Adrenal gland (tissue), 12 donors: ENCODE data around the gene RAPGEF4. TPM values are rescaled to one million over a fixed set of nuclear protein-coding genes. Genes with fewer than 3 reads are reported as not detected.
"Not testable (repeated sequence)": the region's sequence is repeated elsewhere in the genome, so short reads cannot be mapped to it uniquely, and the experiment has no call there.

Source experiments
- DNase-seq, 7 donors: peaks; one replicate each; pipeline ENCODE4 v3.0.0-alpha.2; 2019 to 2020
- H3K27ac ChIP-seq, 5 donors: fragments of 200-600 bp; sonication (generic) in 4 of 5; 1 replicate in 3 of 5; 2 replicates in 2 of 5; pipeline versions ENCODE4 v1.5.1 to v1.8.0; 2016 to 2020; ENCODE audit warnings: mild to moderate bottlenecking in 1 of 5
- H3K27me3 ChIP-seq: fragments of 200-600 bp; 2 replicates; pipeline ENCODE4 v1.8.0; 2021
- H3K36me3 ChIP-seq, 2 donors: fragments of 200-600 bp; replicated peaks in 1 of 2; 1 replicate in 1 of 2; 2 replicates in 1 of 2; pipeline versions ENCODE4 v1.5.1 to v1.8.0; 2018 to 2022
- H3K4me1 ChIP-seq, 2 donors: fragments of 200-600 bp; replicated peaks in 1 of 2; 1 replicate in 1 of 2; 2 replicates in 1 of 2; pipeline versions ENCODE4 v1.5.1 to v1.8.0; 2018 to 2021
- H3K4me3 ChIP-seq, 4 donors: fragments of 200-600 bp; sonication (generic) in 3 of 4; one replicate each; pipeline ENCODE4 v1.5.1; 2016 to 2018
- H3K9me3 ChIP-seq, 3 donors: fragments of 200-600 bp; sonication (generic) in 1 of 3; replicated peaks in 1 of 3; 1 replicate in 2 of 3; 2 replicates in 1 of 3; pipeline versions ENCODE4 v1.5.1 to v1.8.0; 2016 to 2021
- CTCF ChIP-seq, 6 experiments: fragments of 450-650 bp in 4 of 6; fragments of 200-600 bp in 2 of 6; sonication (generic) in 1 of 6; IDR thresholded peaks; 1 replicate in 5 of 6; 2 replicates in 1 of 6; pipeline versions ENCODE4 v1.5.1 to v1.8.0; 2016 to 2021; ENCODE audit warnings: antibody characterized with exemption in 6 of 6, mild to moderate bottlenecking in 2 of 6, moderate library complexity in 1 of 6
- POLR2A ChIP-seq, 2 donors: fragments of 450-650 bp; IDR thresholded peaks; one replicate each; pipeline ENCODE4 v1.6.1; 2017; ENCODE audit warnings: antibody characterized with exemption in 2 of 2, mild to moderate bottlenecking in 2 of 2, moderate library complexity in 1 of 2
- WGBS, 4 donors: extraction: QIAGEN DNeasy Blood & Tissue Kit in 2 of 4; methylation state at CpG; one replicate each; pipeline versions ENCODE4 v1.1.5 to v1.1.7; 2013 to 2017; 5-methylcytosine and 5-hydroxymethylcytosine counted together
- intact Hi-C, 2 donors: fragments of 100-400 bp; cut with DNase I; formaldehyde crosslinking; loops; one replicate each; pipeline versions ENCODE4 v1.14.1 to v1.15.0; 2022 to 2023
- polyA plus RNA-seq, 3 donors: library from polyadenylated mRNA; stranded (reverse); fragments of 200-250 nt in 2 of 3; fragments of 350-450 nt in 1 of 3; fragmentation: Illumina TruSeq in 1 of 3; extraction: RNeasy Lipid Tissue Mini Kit (QIAGEN cat#74804) in 1 of 3; gene quantifications; one replicate each; pipeline ENCODE4 v1.2.3, GENCODE V29; 2013 to 2014
- total RNA-seq, 9 donors: library from RNA; depleted of rRNA in 4 of 9; stranded (reverse); fragments of >200 nt in 4 of 9; fragments of 120-200 nt in 1 of 9; fragmentation: NEBNext Ultra II Directional in 1 of 9; extraction: Animal tissue kit (Norgen Biotek cat#: 25700) in 1 of 9; gene quantifications; one replicate each; pipeline versions ENCODE4 v1.1.0 to v1.2.4, GENCODE V29; 2013 to 2023
- donor health status: healthy with polysubstance abuse.
- donor health status: Bipolar disorder and iron deficiency.
- donor health status: DM: yes; HTN: yes; CAD: no.
- donor health status: DM: no; HTN: no; CAD: no.
- donor health status: DM: no; HTN: no; CAD: no.
- donor health status: DM: yes; HTN: yes; CAD: no.

Gene RAPGEF4
- total and polyA plus RNA-seq, 12 donors = 24.8 to 288 (median 101) TPM

DNA sequence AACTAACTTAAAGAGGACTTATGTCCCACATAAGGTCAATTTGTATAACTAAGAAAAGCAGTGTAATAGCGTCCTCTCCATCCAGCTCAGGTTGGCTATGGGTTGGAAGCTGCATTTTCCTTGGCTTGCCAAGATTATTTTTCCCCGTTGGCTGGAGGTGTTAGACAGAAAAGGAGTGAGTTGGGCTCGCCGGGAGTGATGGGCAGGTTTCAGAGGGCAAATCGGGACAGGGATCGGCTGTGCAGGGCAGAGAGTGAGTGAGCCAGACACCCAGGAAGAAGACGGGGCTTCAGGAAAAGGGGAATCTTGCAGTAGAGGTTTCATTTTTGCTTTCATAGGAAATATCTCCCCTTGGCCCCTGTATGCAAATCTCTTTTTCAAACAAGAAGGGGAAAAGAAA is 298.5 kb downstream of the RAPGEF4 start:
- TF ChIP-seq POLR2A (IDR thresholded peaks at IDR 0.05) (no peak), CTCF (IDR thresholded peaks at IDR 0.05) (no peak)
- Histone ChIP-seq H3K36me3 (peaks cover 0 to 59% of the 10 kb centered on the region in 2 donors), H3K27me3 (no peaks in the 10 kb centered on the region), H3K9me3 (no peaks in the 10 kb centered on the region), H3K4me3 (no peak overlapping the region), H3K4me1 (peaks cover 0 to 17% of the 10 kb centered on the region in 2 donors), H3K27ac (no peak overlapping the region)
- no peak for DNase-seq
- WGBS, 4 donors = 73 to 82% (median 76%) methylated on average over 7 of the region's 7 CpGs
- intact Hi-C loops = no loop called here

DNA sequence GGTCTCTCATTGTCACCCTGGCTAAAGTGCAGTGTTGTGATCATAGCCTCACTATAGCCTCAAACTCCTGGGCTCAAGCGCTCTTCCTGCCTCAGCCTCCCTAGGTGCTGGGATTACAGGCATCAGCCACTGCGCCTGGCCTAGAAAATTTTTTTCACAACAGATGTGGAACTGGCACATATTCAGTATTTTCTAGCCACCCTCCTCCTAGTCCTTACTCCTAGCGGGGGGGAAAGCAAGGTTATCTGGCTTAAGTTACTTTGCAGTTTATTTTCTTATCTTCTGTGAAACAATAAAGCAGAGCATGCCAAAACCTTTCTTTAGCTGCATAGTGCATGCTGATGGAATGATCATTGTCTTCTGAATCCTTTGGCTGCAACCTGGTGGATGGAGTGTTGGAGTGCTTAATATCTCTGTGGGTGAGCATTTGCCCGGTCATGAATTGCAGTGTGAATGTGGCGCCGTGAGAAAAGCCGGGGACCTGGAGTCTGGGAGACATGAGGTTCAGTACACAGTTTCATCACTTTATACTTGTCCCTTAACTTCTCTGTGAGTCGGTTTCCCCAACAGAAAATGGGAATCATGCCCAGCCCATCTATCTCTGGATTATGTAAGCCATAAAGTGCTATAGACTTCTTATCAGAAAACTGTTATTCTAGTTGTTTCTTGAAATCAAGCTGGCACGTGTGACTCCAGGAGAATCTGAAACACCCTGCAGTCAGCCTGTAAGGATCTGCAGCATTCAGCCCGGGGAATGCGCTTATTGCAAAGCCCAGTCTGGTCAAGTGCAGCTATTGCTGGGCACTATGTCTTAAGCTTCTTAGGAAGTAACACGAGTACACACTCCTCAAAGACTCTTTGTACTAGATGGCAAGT is 301.8 kb downstream of the RAPGEF4 start:
- no peak for TF ChIP-seq POLR2A (IDR thresholded peaks at IDR 0.05)
- TF ChIP-seq CTCF (IDR thresholded peaks at IDR 0.05) = no peak
- Histone ChIP-seq H3K9me3 (no peaks in the 10 kb centered on the region), H3K36me3 (peaks cover 0 to 29% of the 10 kb centered on the region in 2 donors), H3K4me1 (peaks cover 0 to 17% of the 10 kb centered on the region in 2 donors), H3K27ac (peak overlapping the region in 1 of 5 donors; percentile 33), H3K4me3 (no peak overlapping the region), H3K27me3 (no peaks in the 10 kb centered on the region)
- WGBS, 4 donors = 62 to 72% (median 65%) methylated on average over 12 of the region's 12 CpGs
- intact Hi-C loops = no loop called here
- DNase-seq = peak in 4 of 7 donors; percentile 41 to 62 (median 51)

DNA sequence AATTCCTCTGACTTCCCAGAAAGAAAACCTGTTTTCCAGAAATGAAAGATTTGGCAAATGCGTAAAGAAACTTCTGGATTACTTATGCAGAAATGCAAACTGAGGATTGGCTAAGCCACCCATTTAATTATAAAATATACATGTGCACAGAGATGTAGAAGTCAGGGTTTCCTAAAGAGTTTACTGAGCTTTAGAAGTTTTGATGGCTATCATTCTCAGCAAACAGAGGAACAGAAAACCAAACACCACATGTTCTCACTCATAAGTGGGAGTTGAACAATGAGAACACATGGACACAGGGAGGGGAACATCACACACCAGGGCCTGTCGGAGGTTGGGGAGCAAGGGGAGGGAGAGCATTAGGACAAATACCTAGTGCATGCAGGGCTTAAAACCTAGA is 302.6 kb downstream of the RAPGEF4 start:
- H3K27ac ChIP-seq, DNase-seq, H3K9me3 ChIP-seq, H3K27me3 ChIP-seq, H3K4me3 ChIP-seq, intact Hi-C loops: not testable (repeated sequence)
- peaks cover 0 to 17% of the 10 kb centered on the region in 2 donors for H3K4me1 ChIP-seq
- peaks cover 0 to 29% of the 10 kb centered on the region in 2 donors for H3K36me3 ChIP-seq
- 90 to 96% (median 92%) methylated on average over 2 of the region's 2 CpGs for WGBS, 4 donors

DNA sequence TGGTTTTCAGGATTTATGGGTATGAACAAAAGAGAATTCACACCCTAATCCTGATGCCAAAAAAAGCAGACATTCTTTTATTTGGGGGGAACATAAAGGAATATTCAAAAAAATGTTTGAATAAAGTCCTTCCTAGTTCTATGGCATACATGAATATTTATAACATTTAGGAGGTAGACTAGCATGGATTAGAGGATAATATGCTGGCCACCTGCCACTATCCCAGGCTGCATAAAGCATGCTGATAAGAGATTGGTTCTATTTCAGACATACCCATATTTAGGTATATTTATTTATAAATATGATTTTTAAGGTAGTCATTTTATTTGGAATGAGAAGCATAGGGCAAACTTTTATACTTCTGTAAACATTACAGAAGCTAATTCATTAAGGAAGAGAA is 305.1 kb downstream of the RAPGEF4 start:
- no peak for DNase-seq
- no peak overlapping the region for H3K4me3 ChIP-seq
- no peaks in the 10 kb centered on the region for H3K9me3 ChIP-seq
- H3K27ac ChIP-seq = no peak overlapping the region
- H3K27me3 ChIP-seq = no peaks in the 10 kb centered on the region
- TF ChIP-seq CTCF (IDR thresholded peaks at IDR 0.05) (no peak), POLR2A (IDR thresholded peaks at IDR 0.05) (no peak)
- peaks cover 0 to 17% of the 10 kb centered on the region in 2 donors for H3K4me1 ChIP-seq
- intact Hi-C loops = no loop called here
- peaks cover 0 to 19% of the 10 kb centered on the region in 2 donors for H3K36me3 ChIP-seq
